Astrocyte of the spinal cord (primary cell): Measurements from ENCODE around the gene PANK2.
A peak's percentile ranks its signal among the peaks of the same experiment; 100 is the strongest.
"Not testable (repeated sequence)": the region's sequence is repeated elsewhere in the genome, so short reads cannot be mapped to it uniquely, and the experiment has no call there.

Experiments
- DNase-seq: peaks from one replicate; pipeline ENCODE4 v3.0.0; 2011; ENCODE audit warnings: low read depth, low spot score
- H3K4me3 ChIP-seq: 2 replicates; pipeline ENCODE4 v1.5.1; 2011; ENCODE audit warnings: low read depth, mild to moderate bottlenecking, low read length, moderate library complexity
- CTCF ChIP-seq: IDR thresholded peaks from 2 replicates; pipeline ENCODE4 v1.5.1; 2012; ENCODE audit warnings: low read depth, mild to moderate bottlenecking, low read length, inconsistent platforms
- in situ Hi-C: cut with HindIII; loops from 2 replicates; pipeline ENCODE4 v1.10.0; 2017; ENCODE audit warnings: low sequenced_read_pairs

Gene PANK2

GRCh38 chr20:3888622-3889488, at the start of gene PANK2:
TSS of gene PANK2 (plus strand) at chr20:3889387.
- H3K4me3 ChIP-seq = peak within 1 kb of the TSS; percentile 88
- TF ChIP-seq CTCF = peak; percentile 43
- in situ Hi-C loops = no loop called here

DNA sequence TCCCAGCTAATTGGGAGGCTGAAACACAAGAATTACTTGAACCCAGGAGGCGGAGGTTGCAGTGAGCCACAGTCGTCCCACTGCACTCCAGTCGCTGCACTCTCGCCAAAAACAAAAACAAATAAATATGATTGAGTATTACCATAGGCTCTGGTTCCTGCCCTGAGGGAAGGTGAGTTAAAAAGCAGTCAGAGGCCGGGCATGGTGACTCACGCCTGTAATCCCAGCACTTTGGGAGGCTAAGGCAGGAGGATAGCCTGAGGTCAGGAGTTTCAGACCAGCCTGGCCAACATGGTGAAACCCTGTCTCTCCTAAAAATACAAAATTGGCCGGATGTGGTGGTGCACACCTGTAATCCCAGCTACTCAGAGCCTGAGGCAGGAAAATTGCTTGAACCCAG, 49.0 kb upstream of the PANK2 start:
- in situ Hi-C loops, DNase-seq, H3K4me3 ChIP-seq: not testable (repeated sequence)

More at GRCh38 chr20:3888622-3889488, at the start of gene PANK2:
- peak; percentile 100 for DNase-seq

- no peak for DNase-seq
- H3K4me3 ChIP-seq = no peak overlapping the region
- TF ChIP-seq CTCF = no peak
- in situ Hi-C loops = no loop called here
These were observed 46.7 kb upstream of the PANK2 start for GRCh38 chr20:3842348-3842930.

DNA sequence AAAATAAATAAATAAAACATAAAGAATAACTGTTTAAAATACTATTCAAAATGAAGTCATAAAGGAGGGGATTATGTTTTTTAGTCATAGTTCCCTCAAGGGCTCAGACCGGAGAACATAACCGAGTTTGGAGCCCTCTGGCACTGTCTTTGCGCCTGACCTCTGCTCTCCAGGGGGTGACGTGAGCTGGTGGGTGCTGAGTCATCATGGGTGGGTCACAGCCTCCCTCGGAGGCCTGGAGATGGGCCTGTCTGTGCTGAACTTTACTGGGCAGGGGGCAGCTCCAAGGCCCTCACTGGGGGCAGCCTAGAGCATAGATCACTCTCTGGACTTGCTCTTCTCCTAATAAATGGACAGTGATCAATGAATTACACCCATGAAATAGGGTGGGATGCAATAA, 45.7 kb upstream of the PANK2 start:
- no peak overlapping the region for H3K4me3 ChIP-seq
- in situ Hi-C loops = no loop called here
- peak; percentile 53 for DNase-seq
- TF ChIP-seq CTCF = no peak

GRCh38 chr20:3843990-3844619, 45.1 kb upstream of the PANK2 start:
- H3K4me3 ChIP-seq = not testable (repeated sequence)

DNA sequence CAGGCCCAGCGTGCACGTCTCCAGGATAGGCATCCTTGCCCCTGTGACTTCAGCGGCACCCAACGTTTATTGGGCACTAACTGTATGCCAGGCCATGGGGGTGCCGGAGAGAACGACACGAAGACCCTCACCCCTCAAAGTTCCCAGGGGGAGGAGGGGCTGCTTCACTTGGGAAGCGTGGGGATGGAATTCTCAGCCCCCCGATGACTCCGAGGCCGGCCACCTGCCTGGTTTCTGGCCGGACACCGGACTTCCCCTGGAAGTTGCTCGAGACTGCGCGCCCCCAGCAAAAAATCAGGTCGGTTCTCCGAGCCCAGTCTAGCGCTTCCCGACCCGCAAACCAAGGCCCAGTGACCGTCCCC, 42.8 kb upstream of the PANK2 start:
- no peak for TF ChIP-seq CTCF
- H3K4me3 ChIP-seq = peak overlapping the region; percentile 89
- DNase-seq = no peak
- in situ Hi-C loops = no loop called here

More at GRCh38 chr20:3843990-3844619, 45.1 kb upstream of the PANK2 start:
- in situ Hi-C loops, DNase-seq: not testable (repeated sequence)

DNA sequence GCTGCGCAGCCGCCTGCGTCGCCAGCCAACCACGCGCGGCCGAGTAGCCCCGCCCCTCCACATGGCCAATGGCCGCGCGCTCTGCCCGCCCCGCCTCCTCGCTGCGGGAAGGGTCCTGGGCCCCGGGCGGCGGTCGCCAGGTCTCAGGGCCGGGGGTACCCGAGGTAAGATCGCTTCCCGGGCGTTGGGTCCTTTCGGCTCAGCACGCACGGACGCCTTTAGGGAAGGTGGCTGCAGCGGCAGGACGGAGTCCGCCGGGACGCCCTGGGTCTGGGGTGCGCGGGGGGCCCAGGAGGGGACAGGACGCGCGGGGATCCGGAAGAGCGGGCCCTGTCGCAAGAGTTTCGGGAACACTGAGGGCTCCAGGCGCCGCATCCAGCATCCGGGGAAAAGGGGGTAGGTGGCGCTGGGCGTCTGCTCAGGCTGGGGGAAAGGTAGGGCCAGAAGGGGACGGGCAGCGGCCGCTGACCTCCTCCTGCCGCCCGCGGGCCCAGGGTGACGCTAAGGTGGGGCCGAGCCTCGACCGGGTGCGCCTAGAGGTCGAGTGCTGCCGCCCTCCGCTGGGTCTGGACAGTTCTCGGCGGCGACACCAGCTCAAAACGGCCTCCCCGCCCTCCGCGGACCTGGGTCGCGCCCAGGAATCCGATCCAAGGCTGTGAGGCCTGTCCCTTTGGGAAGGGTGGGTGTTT, 42.3 kb upstream of the PANK2 start, which contains the start of gene MAVS:
TSS of gene MAVS (plus strand) at position 95 of the 689 bp plus-strand sequence. CDS start 7,791 bp downstream, outside the sequence.
- peak; percentile 70 for DNase-seq
- in situ Hi-C loops = no loop called here
- TF ChIP-seq CTCF = no peak
- peak within 1 kb of the TSS; percentile 89 for H3K4me3 ChIP-seq
